NCI-H82 (cell line): Measurements from ENCODE around the gene CBX8.
A peak's percentile ranks its signal among the peaks of the same experiment; 100 is the strongest.

Experiments
- DNase-seq: peaks from one replicate; lab custom pipeline; 2025; lab: John Stamatoyannopoulos, UW

Gene CBX8

DNA sequence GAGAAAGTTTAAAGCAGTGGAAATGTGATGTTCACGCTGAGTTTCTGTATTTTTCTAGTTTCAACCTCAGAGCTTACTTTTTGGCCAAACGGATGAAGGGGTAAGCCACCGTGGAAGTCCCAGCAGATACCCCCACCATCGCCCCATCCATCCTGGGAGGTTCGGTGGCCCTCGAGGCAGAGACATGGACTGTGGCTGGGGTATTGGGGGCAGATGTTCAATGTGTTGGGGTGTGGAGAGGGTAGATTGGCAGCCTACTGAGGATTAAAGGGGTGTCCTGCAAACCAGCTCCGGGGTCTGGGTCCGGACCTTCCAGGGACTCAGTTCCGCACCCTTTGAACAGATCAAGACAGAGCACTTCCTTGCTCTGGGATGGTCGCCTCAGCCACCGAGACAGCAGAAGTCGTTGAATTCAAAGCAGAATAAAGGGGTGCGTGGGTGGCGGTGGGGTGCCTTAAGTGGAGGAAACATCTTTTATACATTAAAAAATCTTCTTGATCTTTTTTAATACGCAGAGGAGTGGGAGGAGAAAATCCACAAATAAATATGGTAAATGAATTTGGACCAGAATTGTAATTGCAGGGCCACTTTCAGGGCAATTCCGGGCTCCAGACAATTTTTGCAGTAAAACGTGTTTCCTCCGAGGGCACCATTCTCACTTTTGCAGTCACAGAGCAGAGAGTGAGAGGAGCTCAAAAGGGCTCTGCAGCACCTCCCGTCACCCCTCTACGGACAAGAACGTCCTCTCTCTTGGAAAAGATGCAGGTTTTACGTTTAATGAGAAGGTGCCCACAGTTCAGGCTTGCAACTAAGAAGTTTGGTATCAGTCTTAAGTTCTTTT, 8.2 kb upstream of the CBX8 start:
- no peak for DNase-seq

DNA sequence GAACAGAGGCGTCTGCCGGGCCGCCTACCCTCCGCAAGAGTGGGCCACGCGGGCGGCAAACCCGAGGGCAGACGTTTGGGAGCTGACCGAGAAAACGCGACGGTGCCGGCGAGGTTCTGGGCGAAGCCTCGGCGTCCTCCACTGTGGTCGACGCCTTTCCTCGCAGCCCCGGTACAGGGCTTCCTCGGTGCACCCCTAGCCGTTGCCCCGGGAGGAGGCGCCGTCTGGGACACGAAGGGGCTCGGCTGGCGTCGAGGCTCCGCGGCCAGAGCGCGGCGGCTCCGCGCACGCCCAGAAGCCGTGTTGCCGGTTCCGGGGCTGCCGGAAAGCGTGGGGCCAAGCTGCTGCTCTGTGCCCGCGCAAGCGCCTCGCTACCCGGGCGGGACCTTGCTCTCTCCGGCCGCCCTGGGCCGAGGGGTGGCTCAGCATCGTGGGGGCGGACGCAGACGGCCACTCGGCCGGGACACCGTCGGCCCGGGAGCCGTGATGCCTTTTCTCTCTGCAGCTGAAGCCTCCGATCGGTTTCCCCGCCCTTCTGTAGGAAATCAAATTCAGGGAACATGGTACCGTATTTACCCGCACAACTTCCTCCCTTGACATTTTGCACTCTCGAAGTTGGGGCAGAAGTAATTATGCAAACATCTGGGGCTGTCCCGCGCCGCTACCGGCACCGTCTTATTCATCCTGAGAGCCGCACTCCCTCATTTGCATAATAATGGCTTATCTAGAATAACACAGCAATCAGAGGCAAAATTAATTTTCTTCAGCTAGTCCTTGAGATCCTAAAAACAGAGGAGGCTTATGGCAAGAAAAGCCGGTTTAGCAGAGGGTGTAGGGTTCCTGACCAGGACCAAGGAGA, 7.3 kb upstream of the CBX8 start:
- peak; percentile 71 for DNase-seq

DNA sequence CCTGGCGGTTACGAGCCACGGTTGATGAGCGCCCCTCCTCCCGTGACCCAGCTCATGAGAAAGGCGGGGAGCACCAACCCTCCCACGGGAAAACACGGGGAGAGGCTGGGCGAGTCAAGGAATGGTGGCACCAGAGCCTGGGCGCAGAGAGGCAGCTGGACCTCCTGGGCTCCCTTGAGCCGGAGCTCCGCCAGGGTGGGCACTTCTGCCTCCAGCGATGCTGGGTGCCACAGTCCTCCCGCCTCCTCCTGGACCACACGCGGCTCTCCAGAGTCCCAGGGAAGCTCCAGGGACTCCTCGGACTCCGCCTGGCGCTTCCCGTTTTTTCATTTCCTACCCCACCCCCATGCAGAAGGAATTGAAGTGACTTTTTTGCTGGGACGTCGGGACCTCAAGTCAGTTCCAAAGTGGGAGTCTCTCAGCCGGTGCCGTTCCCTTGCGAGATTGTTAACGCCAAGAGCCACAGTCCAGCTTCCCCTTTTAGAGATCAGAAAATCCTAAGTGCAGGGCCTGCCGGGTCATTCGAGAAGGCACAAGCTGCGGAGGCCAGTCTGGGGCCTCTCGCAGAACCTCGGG, 6.6 kb upstream of the CBX8 start:
- peak; percentile 21 for DNase-seq

DNA sequence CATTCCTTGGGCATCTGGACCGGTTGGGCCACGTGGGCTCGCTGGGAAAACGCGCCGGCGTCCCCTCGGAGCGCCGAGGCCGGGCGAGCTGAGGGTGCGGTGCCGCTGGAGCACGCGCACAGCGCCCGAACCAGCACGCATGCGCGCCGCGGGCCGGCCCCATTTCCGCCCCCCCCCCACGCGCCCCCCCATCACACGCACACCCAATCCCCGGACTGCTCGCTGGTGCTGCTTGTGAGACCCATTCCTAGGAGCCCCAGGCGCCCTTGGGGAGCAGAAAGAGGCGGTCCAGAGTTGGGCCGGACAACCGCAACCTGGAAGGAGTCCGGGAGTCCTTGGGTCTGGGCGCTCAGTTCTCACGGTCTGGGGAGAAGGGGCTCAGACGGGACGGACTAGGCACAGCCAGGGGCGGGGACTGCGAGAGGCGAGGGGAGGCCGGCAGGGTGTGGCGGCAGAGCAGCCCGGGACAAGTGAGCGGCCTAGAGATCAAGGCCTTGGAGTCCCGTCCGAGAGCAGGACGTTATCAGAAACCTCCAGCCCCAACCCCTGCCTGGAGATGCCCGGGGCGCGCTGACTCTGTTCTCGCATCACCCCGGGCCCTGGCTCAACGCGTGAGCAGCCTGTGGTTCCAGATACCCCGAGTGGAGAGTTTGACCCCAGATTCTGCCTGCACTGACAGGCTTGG, 6.0 kb upstream of the CBX8 start:
- DNase-seq: peak; percentile 25

DNA sequence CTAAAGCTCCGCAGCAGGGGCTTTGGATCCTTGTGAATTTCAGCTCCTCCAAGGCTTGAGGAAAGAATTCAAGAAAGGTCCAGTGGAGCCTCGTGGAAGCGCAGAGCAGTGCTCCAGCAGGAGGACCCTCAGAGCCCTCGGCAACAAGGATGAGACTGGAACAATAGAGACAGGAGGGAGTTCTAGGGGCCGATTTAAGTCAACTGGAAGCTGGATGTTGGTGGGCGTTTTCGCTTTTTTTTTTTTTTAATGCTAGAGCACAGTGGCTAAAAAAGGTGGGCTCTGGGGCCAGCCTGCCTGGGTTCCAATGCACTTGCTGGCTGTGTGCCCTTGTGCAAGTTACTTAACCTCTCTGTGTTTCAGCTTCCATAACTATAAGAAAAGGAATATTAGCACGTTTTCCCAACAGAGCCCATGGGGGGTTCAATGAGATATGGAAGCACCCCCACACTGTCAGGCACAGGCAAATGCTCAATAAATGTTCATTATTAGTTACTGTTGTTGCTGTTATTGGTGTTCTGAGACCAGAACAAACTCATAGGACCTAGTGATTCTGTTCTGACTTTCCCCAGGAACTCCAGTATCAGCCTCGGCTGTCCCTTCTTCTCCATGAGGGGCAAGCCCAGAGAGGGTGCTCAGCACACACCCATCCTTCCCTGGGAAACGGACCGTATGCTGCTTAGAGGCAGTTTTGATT, 5.3 kb upstream of the CBX8 start:
- no peak for DNase-seq

DNA sequence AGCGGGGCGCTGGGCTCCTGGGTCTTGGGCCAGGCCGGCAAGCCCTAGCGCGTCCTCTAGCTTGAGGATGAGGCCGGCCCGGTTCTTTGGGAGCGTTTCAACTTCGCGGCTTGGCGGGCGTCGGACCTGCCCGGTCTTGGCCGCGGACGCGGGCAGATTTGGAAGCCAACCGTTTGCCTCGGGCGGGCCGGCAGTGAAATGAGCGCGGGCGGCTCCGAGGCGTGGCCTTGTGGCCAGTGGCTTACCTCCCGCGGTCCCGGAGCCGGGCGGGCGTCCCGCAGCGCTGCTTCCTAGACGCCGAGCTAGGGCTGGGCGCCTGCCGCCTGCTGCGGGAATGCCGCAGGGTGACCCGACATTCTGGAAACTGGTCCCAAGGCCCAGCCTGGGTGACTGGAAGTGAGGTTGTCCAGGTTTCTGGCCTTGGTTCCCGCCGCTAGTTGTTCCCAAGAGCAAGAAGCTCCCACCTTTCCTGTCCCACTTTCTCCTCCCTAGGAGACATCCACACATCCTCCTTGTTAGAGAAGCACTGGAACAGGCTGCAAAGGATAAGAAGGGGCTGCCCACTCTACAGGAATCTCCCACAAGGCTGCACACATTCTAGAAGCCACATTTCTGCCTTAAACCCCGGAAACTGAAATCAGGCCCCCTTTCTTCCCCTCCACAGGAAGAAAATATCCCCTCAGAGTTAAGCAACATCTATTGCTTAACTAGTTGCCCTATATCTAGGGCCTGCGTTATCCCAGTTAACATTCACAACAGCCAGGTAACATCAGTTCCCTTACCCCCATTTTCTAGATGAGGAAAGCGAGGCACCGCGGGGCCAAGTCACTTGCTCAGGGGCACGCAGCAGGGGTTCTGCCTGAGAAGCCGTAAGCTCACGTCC, 4.5 kb upstream of the CBX8 start:
- peak; percentile 22 for DNase-seq

DNA sequence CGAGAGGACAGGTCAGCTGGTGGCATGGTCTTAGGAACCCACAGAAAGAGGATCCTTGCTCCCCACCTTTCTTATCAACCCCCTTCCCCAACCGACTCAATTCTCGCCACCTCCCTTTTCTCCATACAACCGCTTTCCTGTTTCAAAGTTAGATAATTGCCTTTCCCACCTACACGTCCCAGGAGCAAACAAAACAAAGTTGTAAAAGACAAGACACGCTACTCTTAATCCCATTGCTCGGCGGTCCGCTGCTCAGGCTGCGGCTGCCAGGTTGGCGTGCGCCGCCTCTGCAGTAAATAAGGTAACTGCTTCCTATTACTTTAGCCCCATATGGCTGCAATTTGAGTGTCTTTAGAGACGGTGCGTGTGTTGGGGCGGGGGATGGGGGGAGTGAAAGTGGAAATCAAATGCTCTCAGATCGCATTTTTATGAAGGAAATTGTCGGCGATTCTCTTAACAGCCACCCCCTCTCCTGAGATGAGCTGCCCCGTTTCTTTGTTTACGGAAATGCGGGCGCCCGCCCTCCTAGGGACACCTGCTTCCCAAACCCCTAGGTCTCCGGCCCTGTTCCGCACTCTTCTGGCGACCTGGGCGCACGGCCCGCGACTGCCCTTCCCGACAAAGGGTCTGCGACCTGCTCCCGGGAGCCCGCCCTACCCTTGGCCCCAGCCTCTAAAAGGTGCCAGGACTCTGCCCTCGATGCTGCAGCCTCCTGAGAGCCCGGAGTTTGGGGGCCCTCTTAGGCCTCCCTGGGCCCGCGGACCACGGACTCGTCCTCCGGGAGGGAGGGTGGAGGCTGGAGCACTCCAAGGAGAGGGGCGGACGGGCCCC, 3.7 kb upstream of the CBX8 start:
- peak; percentile 90 for DNase-seq

DNA sequence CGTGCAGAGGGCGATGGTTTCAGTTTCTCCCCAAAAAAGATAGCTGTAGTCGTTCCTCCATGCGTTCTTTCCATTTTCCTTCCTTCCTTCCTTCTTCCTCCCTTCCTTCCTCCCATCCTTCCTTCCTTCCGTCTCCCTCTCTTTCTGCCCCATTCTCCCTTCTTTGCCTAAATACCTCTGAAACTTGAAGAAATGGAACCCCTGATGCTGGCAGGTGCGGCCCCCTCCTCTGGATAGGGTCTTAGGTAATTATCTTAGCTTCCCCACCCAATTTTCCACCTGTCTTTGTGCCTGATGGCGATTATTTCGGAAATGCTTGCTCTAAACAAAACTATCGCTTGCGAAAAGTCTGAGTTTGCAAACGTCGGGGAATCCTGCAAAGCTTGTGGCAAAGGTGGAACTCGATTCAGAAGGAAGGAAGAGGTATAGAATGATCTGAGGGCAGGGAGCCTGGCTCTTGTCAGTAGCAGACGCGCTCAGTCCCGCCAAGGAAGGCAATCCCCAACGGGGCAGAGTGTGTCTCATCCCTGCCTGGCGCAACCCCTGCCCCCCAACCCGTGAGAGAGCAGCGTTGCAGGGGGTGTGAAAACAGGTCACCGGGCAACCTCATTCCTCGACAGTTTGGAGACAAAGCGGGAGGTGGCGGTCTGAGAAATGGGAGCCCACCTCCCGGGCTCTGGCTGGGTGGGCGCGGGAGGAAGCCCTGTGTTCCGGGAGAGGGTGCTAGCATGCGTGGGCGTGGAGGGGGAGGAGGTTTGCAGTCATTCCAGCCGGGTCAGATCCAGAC, 2.9 kb upstream of the CBX8 start:
- DNase-seq: peak; percentile 27

DNA sequence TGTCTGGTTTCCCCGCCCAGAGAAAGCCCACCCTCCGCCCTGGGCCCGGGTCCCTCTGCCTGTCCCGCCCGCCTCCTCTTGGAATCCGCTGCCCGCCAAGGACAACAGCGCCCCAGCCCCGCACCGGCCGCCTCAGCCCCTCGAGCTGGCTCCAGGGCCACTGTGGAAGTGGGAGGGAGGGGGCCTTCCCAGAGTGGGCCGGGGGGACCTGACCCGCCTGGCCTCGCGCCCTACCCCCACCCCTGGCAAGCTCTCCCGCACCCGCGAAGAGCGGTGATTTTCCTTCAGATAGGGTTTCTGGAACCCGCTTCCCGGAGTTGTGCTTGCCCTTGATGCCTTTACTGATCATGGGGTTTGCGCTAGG, 2.3 kb upstream of the CBX8 start:
- no peak for DNase-seq

DNA sequence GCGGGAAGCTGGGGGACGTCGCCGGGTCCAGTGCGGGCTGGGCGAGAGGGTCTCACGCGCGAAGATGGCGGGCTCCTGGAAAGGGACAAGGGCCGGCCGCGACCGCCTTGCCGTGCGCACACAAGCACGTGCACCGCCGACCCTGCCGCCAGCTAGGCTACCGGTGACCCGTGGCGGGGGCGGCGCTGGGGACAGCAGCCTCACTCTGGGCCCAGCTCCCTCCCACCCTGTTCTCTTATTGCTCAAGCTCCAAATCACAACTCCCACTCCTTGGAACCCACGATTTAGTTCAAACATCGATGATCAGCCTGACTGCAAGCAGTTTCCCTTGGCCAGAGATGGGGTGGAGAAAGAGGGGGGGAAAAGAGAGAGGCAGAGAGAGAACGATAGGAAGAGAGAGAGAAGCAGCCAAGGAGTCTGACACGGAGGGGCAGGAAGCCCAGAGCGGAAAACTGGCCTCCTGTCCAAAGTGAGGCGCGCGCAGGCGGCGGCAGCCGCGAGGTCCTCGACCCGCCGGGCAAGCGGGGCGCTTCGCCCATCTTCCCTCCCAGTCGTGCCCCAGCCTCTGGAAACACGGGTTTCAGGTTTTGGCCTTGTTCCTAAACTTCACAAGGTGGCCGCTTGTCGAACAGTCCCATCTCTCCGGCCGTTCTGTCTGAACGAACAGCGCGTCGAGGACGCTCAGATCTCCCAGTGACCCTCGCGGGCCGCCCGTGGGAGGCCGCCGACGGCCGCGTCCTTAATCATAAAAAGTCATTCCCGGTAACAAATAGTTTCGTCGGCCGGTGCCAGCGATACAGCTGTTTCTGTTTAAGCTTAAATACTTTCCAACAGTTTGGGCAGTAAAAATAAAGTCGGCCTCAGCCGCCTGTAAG, 1.7 kb upstream of the CBX8 start:
- no peak for DNase-seq

DNA sequence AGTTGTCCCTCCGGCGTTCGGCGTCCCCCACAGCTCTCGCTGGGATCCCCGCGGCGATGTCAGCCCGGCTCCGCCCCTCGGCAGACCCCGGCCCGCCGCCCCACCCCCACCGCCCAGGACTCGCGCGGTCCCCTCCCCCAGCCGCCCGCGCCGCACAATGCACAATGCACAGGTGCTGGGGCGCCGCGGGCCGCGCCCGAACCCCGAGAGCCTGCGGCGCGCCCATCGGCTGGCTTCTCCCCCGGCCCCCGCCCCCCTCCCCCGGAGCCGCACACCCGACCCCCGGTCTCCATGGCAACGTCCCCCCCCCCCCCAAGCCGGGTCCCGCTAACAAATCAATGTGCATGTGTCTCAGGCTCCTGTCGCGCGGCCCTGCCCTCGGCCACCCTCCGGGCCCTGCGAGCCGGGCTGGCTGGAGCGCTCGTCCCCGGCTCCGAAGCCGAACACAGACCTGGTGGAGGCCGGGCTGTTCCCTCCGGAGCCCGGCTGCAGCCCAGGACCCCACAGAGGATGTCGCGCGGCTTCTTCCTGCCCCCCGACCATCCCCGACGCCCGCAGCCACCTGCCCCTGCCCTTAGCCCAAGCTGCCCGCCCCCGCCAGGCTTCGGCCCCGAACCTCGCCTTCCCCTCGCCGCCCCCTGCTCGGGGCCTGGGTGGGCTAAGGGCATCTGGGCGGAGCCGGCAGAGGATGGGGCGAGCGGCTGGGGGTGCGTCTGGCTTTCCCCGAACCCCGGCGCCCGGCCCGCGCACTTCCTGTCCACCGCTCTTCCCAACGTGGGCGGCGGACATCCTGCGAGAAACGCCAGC, 818 bp upstream of the CBX8 start:
- peak; percentile 83 for DNase-seq

DNA sequence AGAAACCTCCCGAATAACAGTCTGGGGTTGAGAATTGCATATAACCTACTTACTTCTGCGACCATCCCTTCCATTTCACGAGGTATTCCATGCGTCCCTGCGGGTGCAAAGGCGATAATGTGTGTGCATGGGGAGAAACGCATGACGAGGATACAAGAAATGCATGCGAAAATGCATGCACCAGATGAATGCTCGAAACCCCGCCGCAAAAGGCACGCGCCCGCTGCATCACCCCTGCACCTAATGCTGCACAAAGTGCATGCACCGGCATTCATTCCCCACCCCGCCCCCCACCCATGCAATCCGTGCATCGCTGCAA, 474 bp downstream of the CBX8 start:
- no peak for DNase-seq

DNA sequence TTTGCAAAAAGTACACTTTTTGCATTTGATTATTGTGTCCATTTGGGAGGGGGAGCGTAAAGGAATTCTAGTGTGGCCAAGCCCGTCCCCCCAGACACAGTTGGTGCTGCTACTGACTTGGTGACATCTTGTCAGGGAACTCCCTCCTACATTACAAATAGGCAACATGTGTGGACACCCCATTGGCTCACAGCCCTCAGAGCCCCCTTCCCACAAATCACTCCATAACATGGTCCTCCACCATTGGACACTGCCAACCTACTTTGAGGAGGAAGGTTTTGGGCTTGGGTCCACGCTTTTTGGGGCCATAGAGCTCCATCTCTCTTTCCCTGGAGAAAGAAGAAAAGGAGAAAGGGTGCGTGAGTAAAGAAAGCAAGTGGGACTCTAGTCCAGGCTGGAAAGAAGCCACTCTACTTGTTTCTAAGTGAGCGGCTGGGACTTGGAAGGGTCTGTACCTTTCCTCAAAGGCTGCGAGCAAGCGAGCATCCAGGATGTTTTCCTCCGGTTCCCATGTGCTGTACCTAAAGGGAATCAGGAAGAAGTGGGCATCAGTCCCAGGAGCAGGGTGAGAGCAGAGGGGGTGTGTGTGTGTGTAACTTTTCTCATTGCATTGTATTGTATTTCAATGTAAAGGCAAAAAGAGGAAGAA, 958 bp downstream of the CBX8 start:
- no peak for DNase-seq

DNA sequence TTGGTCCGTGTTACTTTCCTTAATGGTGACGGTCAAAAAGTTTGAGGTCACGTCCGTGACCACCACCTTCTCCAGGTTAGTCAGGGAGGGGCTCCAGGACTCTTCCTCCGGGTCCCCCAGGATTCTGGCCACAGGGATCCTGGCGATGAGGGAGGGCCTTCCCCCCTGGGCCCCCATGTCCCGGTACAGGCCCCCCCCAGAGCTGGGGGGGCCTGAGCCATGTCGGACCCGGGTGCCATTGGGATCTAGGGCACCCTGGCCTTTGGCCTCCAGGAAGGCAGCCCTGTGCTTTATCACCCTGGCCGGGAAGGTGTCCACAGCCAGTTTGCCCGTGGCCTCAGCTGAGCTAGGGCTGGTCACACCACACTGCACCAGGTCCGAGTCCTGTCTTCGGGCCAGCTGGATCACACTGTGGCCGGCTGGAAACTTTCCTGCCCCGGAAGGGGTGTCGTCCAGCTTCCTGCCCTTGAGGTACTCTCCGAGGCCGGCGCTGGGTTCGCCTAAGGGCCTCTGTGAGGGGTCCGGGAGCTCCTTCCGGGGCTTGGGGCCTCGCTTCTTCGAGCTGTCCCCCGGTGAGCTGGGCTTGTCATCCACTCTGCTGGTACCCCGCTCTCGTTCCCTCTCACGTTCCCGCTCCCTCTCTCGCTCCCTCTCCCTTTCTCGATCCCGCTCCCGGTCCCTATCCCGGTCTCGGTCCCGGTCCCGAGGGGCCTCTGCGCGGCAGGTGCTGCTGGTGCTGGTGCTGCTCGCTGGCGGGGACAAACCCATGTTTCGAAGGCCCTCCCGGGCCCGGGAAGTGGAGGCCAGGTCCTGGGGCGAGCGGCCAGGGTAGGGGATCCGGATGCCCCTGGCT, 2.0 kb downstream of the CBX8 start:
- DNase-seq: no peak

DNA sequence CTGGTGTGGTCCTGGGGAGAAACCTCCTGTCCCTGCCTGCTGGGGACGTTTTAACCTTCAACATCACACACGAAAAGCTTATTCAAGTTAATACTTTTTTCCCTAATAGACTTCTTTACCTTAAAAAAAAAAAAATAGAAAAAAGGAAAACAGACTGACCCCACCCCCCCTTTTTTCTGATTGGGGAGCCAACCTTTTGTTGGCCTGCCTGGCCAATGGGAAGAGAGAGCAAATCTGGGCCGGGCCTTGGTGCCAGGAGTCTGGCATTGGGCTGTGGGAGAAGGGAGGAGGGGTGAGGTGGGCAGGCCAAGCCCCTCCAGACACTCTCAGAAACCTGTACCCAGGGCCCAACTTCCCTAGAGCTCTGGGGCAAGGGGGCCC, 3.0 kb downstream of the CBX8 start:
- peak; percentile 77 for DNase-seq
